Measurements from ENCODE around the gene TAGLN. TPM values are rescaled to one million over a fixed set of nuclear protein-coding genes. Genes with fewer than 3 reads are reported as not detected.

The TAGLN gene
- total and polyA plus RNA-seq, 10 donors, result 117 to 1,088 (median 350) TPM

DNA sequence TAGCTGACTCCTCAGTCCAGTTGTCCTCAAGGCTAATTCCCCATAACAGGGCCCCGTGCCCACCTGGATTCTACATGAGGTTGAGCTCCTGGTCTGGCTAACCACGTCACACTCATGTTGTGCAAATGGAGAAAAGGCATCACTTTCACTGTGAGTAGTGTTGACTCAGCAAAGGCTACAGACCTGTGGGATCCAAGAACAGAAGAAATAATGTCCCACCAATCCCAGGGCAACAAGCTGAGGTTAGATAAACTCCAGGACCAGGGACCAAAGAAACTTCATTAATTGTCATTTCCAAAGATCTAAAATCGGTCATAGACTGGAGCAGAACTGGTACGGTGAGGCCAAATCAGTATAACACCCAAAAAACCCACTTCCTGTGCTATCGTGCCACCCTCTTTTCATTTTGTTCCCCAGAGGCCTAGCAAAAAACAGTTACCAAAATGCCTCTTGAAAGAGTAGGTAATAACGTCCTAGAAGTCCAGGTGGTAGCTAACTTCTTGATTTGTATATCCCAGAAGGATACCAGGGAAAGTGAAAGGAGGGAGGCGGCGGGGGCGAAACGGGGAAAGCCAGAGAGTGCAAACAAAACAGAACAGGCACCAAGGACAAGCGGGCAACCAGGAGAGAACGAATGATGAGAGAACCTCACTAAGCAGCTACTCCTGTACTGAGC, 31.3 kb downstream of the TAGLN start:
- Histone ChIP-seq H3K27me3 (replicated peaks in 1 of 7) (no peaks in the 10 kb centered on the region), H3K36me3 (peaks cover 0 to 49% (median 42%) of the 10 kb centered on the region in 6 donors), H3K4me3 (peak overlapping the region; percentile 81 to 95 (median 91)), H3K4me1 (peaks cover 34 to 74% (median 58%) of the 10 kb centered on the region in 6 donors), H3K27ac (peak overlapping the region; percentile 91 to 98 (median 94)), H3K9me3 (no peaks in the 10 kb centered on the region)
- 46 to 60% (median 50%) methylated on average over 12 of the region's 12 CpGs for WGBS, 5 donors
- TF ChIP-seq, protein P1, sequence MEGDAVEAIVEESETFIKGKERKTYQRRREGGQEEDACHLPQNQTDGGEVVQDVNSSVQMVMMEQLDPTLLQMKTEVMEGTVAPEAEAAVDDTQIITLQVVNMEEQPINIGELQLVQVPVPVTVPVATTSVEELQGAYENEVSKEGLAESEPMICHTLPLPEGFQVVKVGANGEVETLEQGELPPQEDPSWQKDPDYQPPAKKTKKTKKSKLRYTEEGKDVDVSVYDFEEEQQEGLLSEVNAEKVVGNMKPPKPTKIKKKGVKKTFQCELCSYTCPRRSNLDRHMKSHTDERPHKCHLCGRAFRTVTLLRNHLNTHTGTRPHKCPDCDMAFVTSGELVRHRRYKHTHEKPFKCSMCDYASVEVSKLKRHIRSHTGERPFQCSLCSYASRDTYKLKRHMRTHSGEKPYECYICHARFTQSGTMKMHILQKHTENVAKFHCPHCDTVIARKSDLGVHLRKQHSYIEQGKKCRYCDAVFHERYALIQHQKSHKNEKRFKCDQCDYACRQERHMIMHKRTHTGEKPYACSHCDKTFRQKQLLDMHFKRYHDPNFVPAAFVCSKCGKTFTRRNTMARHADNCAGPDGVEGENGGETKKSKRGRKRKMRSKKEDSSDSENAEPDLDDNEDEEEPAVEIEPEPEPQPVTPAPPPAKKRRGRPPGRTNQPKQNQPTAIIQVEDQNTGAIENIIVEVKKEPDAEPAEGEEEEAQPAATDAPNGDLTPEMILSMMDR (IDR thresholded peaks at IDR 0.05 in 8 of 11, conservative IDR thresholded peaks at IDR 0.05 in 3 of 11), result no peak
- TF ChIP-seq POLR2AphosphoS5 (IDR thresholded peaks at IDR 0.05), result peak in 1 of 3 donors; percentile 10
- TF ChIP-seq POLR2A (IDR thresholded peaks at IDR 0.05), result no peak
- intact Hi-C loops (cut with DNase I; ENCODE audit: low total_unique reads), result loop anchor here (10.0 kb wide), 1 partner anchor 94 kb away; the partner anchor contains the start of gene CEP164
- DNase-seq, result no peak

DNA sequence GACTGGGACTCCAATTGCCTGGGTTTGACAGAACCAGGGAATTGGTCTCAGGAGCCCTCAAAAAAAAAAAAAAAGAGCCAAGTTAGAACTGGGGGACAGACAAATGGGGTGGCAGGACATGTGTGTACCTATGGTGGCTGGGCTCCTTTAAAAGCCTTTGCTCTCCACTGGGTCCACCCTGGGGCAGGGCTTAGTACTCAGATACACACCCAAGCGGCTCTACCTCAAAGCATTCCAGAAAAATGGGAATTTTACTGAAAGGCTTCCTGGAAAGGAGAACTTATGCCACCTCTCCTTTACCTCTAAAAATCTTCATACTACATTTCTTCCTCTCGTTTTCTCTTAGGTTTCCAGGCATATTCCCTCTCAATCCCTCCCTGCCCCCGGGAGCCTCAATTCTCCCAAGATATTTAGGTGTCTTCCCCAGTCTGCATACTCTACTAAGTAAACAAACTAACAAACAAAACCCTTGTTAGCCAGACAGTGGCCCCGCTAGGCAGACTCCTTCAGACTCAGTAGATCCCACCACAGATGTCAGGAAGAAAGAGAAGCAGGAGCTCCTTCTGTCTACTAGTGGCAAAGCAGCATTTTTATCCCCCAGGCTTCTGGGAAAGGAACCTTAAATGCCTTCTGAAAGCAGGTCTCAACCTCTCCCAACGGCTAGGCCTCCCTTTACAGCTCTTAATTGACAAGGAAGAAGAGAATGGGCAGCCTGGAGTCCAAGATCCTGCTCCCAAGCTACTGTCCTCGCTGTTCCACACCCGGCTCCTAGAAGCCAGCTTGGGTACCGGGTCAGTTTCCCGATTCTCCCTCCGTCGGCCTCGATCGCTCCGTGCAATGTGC, 32.0 kb downstream of the TAGLN start:
- Histone ChIP-seq H3K4me1 (peaks cover 34 to 66% (median 53%) of the 10 kb centered on the region in 6 donors), H3K9me3 (no peaks in the 10 kb centered on the region), H3K4me3 (peak overlapping the region; percentile 81 to 95 (median 91)), H3K27me3 (replicated peaks in 1 of 7) (no peaks in the 10 kb centered on the region), H3K36me3 (peaks cover 0 to 48% (median 35%) of the 10 kb centered on the region in 6 donors), H3K27ac (peak overlapping the region; percentile 91 to 98 (median 94))
- no peak for DNase-seq
- intact Hi-C loops (cut with DNase I; ENCODE audit: low total_unique reads), result loop anchor here (10.0 kb wide), 1 partner anchor 94 kb away; the partner anchor contains the start of gene CEP164
- WGBS, 5 donors, result 10 to 15% (median 11%) methylated on average over 14 of the region's 14 CpGs
- TF ChIP-seq POLR2A (IDR thresholded peaks at IDR 0.05) (no peak), POLR2AphosphoS5 (IDR thresholded peaks at IDR 0.05) (no peak)
- TF ChIP-seq, protein P1 (IDR thresholded peaks at IDR 0.05 in 8 of 11, conservative IDR thresholded peaks at IDR 0.05 in 3 of 11), result no peak

DNA sequence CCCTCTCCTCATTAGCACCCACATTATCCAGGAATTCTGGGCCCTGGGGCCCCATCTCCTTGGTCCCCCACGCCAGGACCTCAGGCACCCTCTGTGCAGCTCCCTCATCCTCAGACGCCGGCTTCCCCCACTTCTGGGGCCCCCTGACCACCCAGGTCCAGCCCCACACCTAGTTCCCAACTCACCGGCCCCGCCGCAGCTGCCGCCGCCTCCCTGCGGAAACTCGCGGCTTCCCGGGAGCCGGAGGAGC, 32.6 kb downstream of the TAGLN start, which contains the start of gene PCSK7:
Gene PCSK7, minus strand, starts transcription at position 232 of the 250 bp plus-strand sequence. CDS start 2,229 bp downstream, outside the sequence.
- Histone ChIP-seq H3K9me3 (no peaks in the 10 kb centered on the region), H3K4me3 (peak within 1 kb of the TSS; percentile 81 to 95 (median 91)), H3K36me3 (peaks cover 0 to 48% (median 31%) of the 10 kb centered on the region in 6 donors), H3K27ac (peak within 1 kb of the TSS; percentile 91 to 98 (median 94)), H3K4me1 (peaks cover 34 to 60% (median 48%) of the 10 kb centered on the region in 6 donors), H3K27me3 (replicated peaks in 1 of 7) (no peaks in the 10 kb centered on the region)
- TF ChIP-seq, protein P1 (IDR thresholded peaks at IDR 0.05 in 8 of 11, conservative IDR thresholded peaks at IDR 0.05 in 3 of 11), result no peak
- peak in 1 of 3 donors; percentile 18 for TF ChIP-seq POLR2A (IDR thresholded peaks at IDR 0.05)
- peak; percentile 70 to 85 (median 79) for TF ChIP-seq POLR2AphosphoS5 (IDR thresholded peaks at IDR 0.05)
- 0 to 1% (median 1%) methylated on average over 8 to 13 of the region's 13 CpGs for WGBS, 5 donors
- intact Hi-C loops (cut with DNase I; ENCODE audit: low total_unique reads), result loop anchor here (10.0 kb wide), 1 partner anchor 93 kb away; the partner anchor contains the start of gene CEP164
- no peak for DNase-seq
